GM19467 (cell line): ENCODE measurements around the gene C16orf86.

Experiments
- ATAC-seq: cut with Tn5 transposase; IDR thresholded peaks from one replicate; pipeline ENCODE4 v1.9.1; 2021; ENCODE audit warnings: mild to moderate bottlenecking, moderate library complexity; ENCODE audit not compliant: unreplicated experiment

The C16orf86 gene

GRCh38 chr16:67653789-67654402, 12.7 kb upstream of the C16orf86 start:
- no peak for ATAC-seq

GRCh38 chr16:67654403-67654911, 12.2 kb upstream of the C16orf86 start:
- no peak for ATAC-seq

- ATAC-seq, result no peak
These were observed 11.3 kb upstream of the C16orf86 start for GRCh38 chr16:67655363-67655762.

GRCh38 chr16:67656344-67657016, 10.1 kb upstream of the C16orf86 start:
- ATAC-seq, result no peak

GRCh38 chr16:67657017-67657608, 9.5 kb upstream of the C16orf86 start:
- no peak for ATAC-seq

- ATAC-seq, result no peak
These were observed 8.7 kb upstream of the C16orf86 start for GRCh38 chr16:67657751-67658518.

- no peak for ATAC-seq
These were observed 7.6 kb upstream of the C16orf86 start for GRCh38 chr16:67658849-67659674.

- ATAC-seq, result peak; percentile 41
These were observed 6.7 kb upstream of the C16orf86 start, which contains the start of gene ACD for GRCh38 chr16:67659675-67660563. TSS of gene ACD (minus strand) at chr16:67660260. CDS start at chr16:67660220, 40 bp downstream.

- peak; percentile 68 for ATAC-seq
These were observed 6.0 kb upstream of the C16orf86 start, which contains the start of gene PARD6A for GRCh38 chr16:67660564-67661028. TSS of gene PARD6A (plus strand) at chr16:67660960. CDS start at chr16:67661039, 79 bp downstream.

- no peak for ATAC-seq
These were observed 5.4 kb upstream of the C16orf86 start for GRCh38 chr16:67661101-67661761.

GRCh38 chr16:67661886-67662652, 4.5 kb upstream of the C16orf86 start:
- ATAC-seq, result no peak

GRCh38 chr16:67662653-67663010, 4.0 kb upstream of the C16orf86 start:
- ATAC-seq, result no peak

- no peak for ATAC-seq
These were observed 3.3 kb upstream of the C16orf86 start for GRCh38 chr16:67663151-67663876.

GRCh38 chr16:67663877-67664222, 2.8 kb upstream of the C16orf86 start:
- ATAC-seq, result no peak

- ATAC-seq, result no peak
These were observed 2.4 kb upstream of the C16orf86 start for GRCh38 chr16:67664258-67664657.

GRCh38 chr16:67664871-67665270, 1.7 kb upstream of the C16orf86 start:
- no peak for ATAC-seq

GRCh38 chr16:67665598-67665997, 1.0 kb upstream of the C16orf86 start:
- no peak for ATAC-seq
